Stimulated activated naive CD8-positive, alpha-beta T cell treated with anti-CD3 and anti-CD28 coated beads, Interleukin-15, amount 100 ng/mL, for 72 hours (primary cell): Measurements from ENCODE around the gene MAPK1IP1L.
"Not testable (repeated sequence)": the region's sequence is repeated elsewhere in the genome, so short reads cannot be mapped to it uniquely, and the experiment has no call there.

Experiments
- ATAC-seq: fragments of 150-1000 bp; cut with Tn5 transposase; 2 replicates; pipeline ENCODE4 v1.10.0; 2021; ENCODE audit warnings: mild to moderate bottlenecking, moderate library complexity
- DNase-seq, 2 donors: peaks; one replicate each; pipeline ENCODE4 v3.0.0; 2021 to 2022
- H3K27ac Mint-ChIP-seq, 2 donors: one replicate each; pipeline ENCODE4 v1.8.0; 2022; ENCODE audit warnings: mild to moderate bottlenecking in 2 of 2, mixed read lengths in 2 of 2, moderate library complexity in 2 of 2
- H3K27me3 Mint-ChIP-seq: one replicate; pipeline ENCODE4 v1.8.0; 2022; ENCODE audit warnings: mixed read lengths
- H3K4me1 Mint-ChIP-seq: one replicate; pipeline ENCODE4 v1.8.0; 2022; ENCODE audit warnings: mild to moderate bottlenecking, mixed read lengths
- H3K4me3 Mint-ChIP-seq, 2 donors: one replicate each; pipeline ENCODE4 v1.8.0; 2022; ENCODE audit warnings: mild to moderate bottlenecking in 2 of 2, mixed read lengths in 2 of 2, moderate library complexity in 1 of 2
- H3K9me3 Mint-ChIP-seq, 2 donors: one replicate each; pipeline ENCODE4 v1.8.0; 2022; ENCODE audit warnings: mixed read lengths in 2 of 2

The MAPK1IP1L gene

DNA sequence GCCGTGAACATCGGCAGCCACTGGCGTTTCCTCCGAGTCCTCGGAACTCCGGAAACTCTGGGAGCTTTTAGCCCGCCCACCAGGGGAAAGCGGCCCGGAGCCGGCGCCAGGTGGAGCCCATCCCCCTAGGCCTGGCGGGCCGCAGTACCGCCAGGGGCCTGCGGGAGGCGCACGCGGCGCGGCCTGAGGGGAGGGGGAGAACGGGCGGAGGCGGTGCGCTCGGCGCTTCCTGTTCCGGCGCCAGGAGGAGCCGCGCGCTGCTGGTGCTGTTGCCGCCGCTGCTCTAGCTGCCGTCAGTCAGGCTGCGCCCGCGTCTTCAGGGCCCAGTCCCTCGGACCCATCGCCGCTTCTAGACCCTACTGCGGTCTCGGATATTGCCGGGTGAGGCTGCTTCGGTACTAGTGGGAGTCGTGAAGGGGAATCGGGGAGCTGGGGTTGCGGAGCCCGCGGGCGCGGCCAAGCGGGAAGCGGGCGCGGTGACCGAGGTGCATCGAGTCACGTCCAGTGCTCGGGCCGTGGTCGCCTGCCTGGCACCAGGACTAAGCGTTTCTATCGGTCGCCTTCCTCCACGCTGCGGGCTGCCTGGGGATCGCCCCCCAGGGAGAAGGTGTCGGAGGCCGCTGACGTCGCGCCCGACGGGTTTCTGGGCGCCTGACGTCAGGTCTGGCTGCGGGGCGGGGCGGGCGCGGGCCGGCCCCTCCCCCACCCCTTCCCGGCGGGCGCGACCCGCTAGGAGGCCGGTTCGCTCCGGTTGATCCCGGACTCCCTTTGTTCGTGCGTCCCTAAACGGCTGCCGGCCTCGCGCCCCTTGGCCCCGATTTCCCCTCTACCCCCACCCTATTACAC is at the start of gene MAPK1IP1L:
TSS of gene MAPK1IP1L (plus strand) at position 225 of the 846 bp plus-strand sequence. CDS start 10,037 bp downstream, outside the sequence.
- ATAC-seq (peak; percentile 96), DNase-seq (peak; percentile 92 to 95)
- peak within 1 kb of the TSS; percentile 98 for H3K27ac Mint-ChIP-seq
- peaks cover 36% of the 10 kb centered on the region for H3K4me1 Mint-ChIP-seq
- no peaks in the 10 kb centered on the region for H3K27me3 Mint-ChIP-seq
- H3K4me3 Mint-ChIP-seq: peak within 1 kb of the TSS; percentile 90 to 96
- no peaks in the 10 kb centered on the region for H3K9me3 Mint-ChIP-seq

DNA sequence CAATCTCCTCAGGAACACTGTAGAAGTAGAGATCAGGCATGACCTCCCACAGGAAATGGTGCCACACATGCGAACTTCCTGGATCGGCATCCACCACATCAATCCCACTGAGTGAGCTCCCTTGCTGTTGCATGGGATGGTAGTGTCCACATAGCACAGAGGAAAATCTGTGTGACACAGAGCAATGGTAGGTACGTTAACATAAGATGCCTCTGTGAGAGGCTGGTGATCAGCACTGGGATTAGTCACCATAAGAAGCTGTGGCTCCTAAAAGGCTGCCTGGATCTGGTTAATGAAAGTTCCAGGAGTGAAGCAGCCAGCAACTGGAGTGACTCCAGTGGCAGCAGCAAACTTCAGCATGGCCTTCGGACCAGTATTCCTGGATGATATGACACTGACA is 46.4 kb upstream of the MAPK1IP1L start:
- DNase-seq (no peak), ATAC-seq (no peak)
- H3K27ac Mint-ChIP-seq: no peak overlapping the region
- no peaks in the 10 kb centered on the region for H3K4me1 Mint-ChIP-seq
- no peaks in the 10 kb centered on the region for H3K27me3 Mint-ChIP-seq
- H3K9me3 Mint-ChIP-seq: no peaks in the 10 kb centered on the region
- H3K4me3 Mint-ChIP-seq: no peak overlapping the region

DNA sequence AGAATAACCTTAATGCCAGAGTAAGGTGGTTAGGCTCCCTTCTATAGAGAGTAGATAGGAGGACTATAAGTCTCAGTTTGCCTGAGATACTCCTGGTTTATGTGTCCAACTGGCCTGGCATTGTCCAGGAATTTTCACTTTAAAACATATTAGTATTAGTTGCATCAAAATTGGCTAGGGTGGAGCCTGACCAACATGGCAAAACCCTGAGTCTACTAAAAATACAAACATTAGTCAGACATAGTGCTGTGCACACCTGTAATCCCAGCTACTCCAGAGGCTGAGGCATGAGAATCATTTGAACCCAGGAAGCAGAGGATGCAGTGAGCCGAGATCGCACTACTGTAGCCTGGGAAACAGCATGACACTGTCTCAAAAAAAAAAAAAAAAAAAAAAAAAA is 36.4 kb upstream of the MAPK1IP1L start:
- Mint-ChIP-seq H3K27ac (no peak overlapping the region), H3K27me3 (no peaks in the 10 kb centered on the region), H3K4me3 (no peak overlapping the region), H3K9me3 (no peaks in the 10 kb centered on the region), H3K4me1 (peaks cover under 1% of the 10 kb centered on the region)
- ATAC-seq: no peak
- DNase-seq: no peak

DNA sequence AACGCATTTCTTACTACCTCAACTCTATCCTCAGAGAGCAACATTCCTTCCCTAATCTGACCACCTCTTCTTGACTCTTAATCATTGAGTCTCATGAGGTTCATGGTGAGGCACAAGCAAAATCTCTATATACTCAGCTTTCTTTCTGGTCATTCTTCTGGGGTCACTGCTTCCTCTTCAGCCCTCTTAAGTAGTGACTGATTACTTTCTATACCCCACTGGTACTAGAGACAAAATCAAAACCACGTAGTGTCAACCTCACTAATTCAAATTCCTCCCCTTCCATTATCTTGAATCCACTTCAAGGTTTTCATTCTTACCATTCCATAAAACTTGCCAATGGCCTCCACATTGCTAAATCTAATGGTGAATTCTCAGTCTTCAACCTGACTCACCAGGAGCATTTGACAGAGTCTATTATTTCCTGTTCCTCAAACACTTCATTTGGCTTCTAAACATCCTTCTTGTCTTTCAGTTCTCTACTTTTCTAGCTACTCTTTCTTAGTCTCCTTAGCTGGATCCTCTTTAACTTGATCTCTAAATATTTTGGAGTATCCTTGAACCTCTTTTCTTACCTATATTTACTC is 31.4 kb upstream of the MAPK1IP1L start:
- Mint-ChIP-seq H3K4me3 (no peak overlapping the region), H3K27ac (no peak overlapping the region), H3K9me3 (no peaks in the 10 kb centered on the region)

DNA sequence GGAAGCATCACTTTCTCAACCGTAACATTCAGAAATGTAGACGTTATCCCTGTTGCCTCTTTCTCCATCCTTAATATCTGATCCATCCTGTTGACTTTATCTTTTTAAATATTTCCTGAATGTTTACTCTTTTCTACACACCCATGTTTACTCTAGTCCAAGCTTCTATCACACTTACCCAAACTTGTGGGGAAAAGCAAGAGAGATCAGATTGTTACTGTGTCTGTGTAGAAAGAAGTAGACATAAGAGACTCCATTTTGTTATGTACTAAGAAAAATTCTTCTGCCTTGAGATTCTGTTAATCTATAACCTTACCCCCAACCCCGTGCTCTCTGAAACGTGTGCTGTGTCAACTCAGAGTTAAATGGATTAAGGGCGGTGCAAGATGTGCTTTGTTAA is 27.1 kb upstream of the MAPK1IP1L start:
- H3K27ac Mint-ChIP-seq, ATAC-seq, H3K9me3 Mint-ChIP-seq, DNase-seq, H3K4me3 Mint-ChIP-seq, H3K27me3 Mint-ChIP-seq: not testable (repeated sequence)
- H3K4me1 Mint-ChIP-seq: peaks cover 53% of the 10 kb centered on the region

More for the DNA sequence above, 31.4 kb upstream of the MAPK1IP1L start:
- ATAC-seq (no peak), DNase-seq (no peak)
- H3K4me1 Mint-ChIP-seq: peaks cover 24% of the 10 kb centered on the region
- no peaks in the 10 kb centered on the region for H3K27me3 Mint-ChIP-seq

DNA sequence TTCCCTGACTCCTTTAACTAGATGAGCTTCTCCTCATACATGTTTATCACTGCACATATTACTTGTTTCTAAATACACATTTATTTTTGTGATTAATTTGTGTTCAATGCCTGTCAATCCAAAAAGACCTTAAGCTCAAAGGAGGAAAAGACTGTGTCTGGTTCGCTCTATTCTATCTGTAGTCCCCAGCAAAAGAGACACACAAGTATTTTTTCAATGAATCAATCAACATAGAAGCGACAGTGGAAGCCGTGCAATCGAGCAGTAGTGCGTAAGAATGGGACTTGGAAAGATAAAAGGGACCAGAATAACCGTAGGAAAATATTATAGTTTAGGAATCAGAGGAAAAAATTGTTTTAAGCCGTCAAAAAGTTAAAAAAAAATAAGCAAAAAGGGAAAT is 25.5 kb upstream of the MAPK1IP1L start:
- H3K27me3 Mint-ChIP-seq: no peaks in the 10 kb centered on the region
- H3K9me3 Mint-ChIP-seq: no peaks in the 10 kb centered on the region
- DNase-seq: no peak
- H3K27ac Mint-ChIP-seq: peak overlapping the region in 1 of 2 donors; percentile 98
- peaks cover 57% of the 10 kb centered on the region for H3K4me1 Mint-ChIP-seq
- ATAC-seq: no peak
- H3K4me3 Mint-ChIP-seq: peak overlapping the region; percentile 84 to 94

DNA sequence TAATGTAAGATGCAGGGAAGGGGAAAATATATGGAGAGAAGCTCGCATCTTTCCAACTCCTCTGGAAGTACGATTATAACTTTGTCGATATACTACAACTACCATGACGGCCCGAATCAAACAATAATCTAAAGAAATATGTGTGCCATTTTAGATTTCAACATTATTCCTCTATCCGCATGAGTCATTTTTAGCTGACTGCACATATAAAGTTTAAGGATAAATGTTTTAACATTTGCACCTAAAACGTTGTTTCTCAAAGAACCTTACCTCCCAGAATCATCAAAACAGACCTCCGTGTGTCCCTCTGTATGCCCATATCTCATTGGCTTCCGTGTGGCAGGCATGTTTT is 25.0 kb upstream of the MAPK1IP1L start:
- Mint-ChIP-seq H3K27me3 (no peaks in the 10 kb centered on the region), H3K9me3 (no peaks in the 10 kb centered on the region), H3K4me1 (peaks cover 57% of the 10 kb centered on the region), H3K27ac (peak overlapping the region; percentile 98), H3K4me3 (peak overlapping the region; percentile 84 to 94)
- DNase-seq (no peak), ATAC-seq (no peak)

DNA sequence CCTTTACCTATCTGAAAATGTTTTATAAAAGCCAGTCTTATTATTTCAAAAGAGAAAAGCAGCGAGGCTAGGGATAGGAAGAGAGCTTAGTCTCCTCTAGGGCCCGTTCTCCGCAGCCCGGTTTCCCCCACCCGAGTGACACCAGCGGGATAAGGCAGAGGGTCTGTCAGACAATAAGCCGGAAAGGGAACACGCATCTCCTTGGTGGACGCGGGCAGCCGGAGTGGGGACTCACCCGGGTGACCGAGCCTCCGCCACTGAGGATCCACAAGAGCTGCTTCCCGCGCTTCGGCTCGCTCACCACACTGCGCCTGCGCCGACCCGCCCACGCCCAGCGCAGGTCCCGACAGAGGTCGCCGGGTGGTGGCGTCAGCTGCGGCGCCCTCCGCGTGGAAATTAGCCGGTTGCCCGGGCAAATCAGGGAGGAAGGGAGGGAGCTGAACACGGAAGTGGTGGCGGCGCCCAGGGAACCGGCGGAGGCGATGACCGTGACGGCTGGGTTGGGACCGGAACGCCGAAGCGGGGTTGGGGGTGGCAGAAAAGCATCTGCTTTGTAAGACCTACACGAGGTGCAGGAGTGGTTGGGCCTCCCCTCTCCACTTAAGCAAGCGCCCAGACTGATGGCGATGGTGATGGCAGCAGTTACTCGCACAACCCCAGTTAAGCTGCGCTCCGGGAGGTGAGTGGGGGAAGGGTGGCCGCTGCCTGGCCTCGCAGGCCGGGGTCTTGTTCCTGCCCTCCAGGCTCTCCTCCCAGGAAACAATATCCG is 24.5 kb upstream of the MAPK1IP1L start, which contains the start of the genes SOCS4 and WDHD1:
TSS of gene SOCS4 (plus strand) at position 444 of the 769 bp plus-strand sequence. CDS start 15,806 bp downstream, outside the sequence.
TSS of gene WDHD1 (minus strand) at position 307 of the 769 bp plus-strand sequence. CDS start 312 bp downstream, outside the sequence.
- Mint-ChIP-seq H3K4me1 (peaks cover 53% of the 10 kb centered on the region), H3K9me3 (no peaks in the 10 kb centered on the region), H3K4me3 (peak within 1 kb of the TSS; percentile 84 to 94), H3K27me3 (no peaks in the 10 kb centered on the region), H3K27ac (peak within 1 kb of the TSS; percentile 98)
- ATAC-seq: peak; percentile 95
- DNase-seq: peak; percentile 98

DNA sequence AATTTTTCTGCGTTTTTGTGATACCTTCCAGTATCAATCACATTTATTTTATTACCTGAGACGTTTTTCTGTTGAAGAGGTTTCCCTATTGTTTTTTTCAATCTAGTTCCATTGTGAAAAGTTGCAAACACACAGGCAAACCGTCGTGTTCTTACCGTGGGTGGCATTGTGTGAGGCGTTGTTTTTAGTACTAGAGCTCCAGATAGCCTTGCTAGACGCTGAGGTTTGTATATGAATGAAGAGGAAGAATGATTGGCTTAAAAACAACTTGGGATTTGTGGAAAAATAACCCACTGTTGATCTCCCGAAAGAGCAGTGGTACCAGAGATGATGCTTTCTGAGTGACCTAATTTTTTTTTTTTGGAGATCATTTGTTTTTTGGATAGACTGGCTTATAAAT is 23.4 kb upstream of the MAPK1IP1L start:
- H3K4me3 Mint-ChIP-seq: peak overlapping the region; percentile 84 to 94
- peak overlapping the region; percentile 45 to 98 for H3K27ac Mint-ChIP-seq
- no peak for DNase-seq
- no peak for ATAC-seq
- H3K27me3 Mint-ChIP-seq: no peaks in the 10 kb centered on the region
- H3K9me3 Mint-ChIP-seq: no peaks in the 10 kb centered on the region
- H3K4me1 Mint-ChIP-seq: peaks cover 53% of the 10 kb centered on the region

DNA sequence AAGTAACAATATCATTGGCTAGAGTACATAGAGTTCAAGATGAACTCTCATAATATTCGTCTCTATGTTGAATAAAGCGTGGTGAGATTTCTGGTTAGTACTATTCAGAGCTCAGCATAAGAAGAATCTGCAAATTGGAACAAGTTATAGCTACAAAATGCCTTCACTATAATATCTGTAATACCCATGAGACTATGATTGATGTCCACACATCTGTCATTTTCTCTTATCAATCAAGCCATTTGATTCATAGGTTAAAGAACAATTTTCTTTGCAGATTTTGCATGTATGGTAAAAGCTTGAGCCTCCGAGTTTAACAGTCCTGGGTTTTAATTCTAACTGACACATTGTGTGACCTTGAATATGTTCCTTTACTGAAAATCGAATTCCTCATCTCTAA is 23.0 kb upstream of the MAPK1IP1L start:
- ATAC-seq (no peak), DNase-seq (no peak)
- Mint-ChIP-seq H3K27me3 (no peaks in the 10 kb centered on the region), H3K4me1 (peaks cover 53% of the 10 kb centered on the region), H3K4me3 (peak overlapping the region; percentile 84 to 94), H3K27ac (peak overlapping the region; percentile 45 to 98), H3K9me3 (no peaks in the 10 kb centered on the region)

DNA sequence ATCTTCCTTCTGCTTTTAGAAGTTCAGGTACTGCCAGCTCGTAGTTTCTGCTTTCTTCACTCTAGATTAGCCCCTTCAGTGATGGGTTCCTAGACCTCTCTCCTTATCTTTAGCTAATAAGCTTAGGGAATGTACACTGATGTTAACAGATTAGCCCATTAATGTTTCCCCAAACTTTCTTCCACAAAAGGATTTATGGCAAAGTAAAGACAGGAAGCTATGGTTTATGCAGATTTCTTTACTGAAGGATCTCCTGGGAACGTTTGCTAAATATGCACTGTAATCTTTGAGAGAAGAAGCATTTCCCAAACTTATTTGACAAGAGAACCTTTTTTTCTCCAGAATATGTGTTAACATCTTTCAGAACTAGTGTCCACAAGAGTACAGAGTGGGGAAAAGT is 20.3 kb upstream of the MAPK1IP1L start:
- H3K4me3 Mint-ChIP-seq: peak overlapping the region in 1 of 2 donors; percentile 5
- DNase-seq (no peak), ATAC-seq (no peak)
- no peaks in the 10 kb centered on the region for H3K27me3 Mint-ChIP-seq
- H3K9me3 Mint-ChIP-seq: no peaks in the 10 kb centered on the region
- H3K4me1 Mint-ChIP-seq: peaks cover 35% of the 10 kb centered on the region
- H3K27ac Mint-ChIP-seq: peak overlapping the region in 1 of 2 donors; percentile 15

DNA sequence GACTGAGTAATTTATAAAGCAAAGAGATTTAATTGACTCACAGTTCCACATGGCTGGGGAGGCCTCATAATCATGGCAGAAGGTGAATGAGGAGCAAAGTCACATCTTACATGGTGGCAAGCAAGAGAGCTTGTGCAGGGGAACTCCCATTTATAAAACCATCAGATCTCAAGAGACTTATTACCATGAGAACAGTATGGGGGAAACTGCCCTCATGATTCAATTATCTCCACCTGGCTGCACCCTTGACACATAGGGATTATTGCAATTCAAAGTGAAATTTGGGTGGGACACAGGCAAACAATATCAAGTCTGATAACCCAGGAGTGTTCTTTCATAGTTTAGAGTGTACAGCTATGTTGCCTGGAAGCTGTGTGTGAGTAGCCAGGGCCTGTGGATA is 13.5 kb upstream of the MAPK1IP1L start:
- ATAC-seq, H3K9me3 Mint-ChIP-seq, H3K4me1 Mint-ChIP-seq, H3K4me3 Mint-ChIP-seq, DNase-seq, H3K27ac Mint-ChIP-seq, H3K27me3 Mint-ChIP-seq: not testable (repeated sequence)

DNA sequence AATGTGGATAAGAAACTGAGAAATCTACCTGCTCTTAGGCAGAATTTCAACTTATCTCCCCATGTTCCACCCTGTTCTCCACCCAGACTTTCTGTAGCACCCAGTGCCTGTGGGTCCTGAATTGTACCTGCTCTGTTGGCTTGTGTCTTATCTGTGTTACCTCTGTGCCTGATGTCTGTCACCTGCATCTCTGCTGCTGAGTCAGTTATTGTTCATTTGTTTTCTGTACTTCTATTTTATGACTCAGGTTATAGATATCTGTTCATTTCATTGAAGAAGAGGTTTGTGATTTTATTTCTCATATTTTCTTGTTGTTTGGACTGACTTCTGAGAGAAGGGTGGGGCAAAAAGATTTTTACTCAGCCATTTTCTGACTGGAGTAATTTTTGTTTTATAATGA is 12.7 kb upstream of the MAPK1IP1L start:
- H3K4me3 Mint-ChIP-seq: no peak overlapping the region
- ATAC-seq (no peak), DNase-seq (no peak)
- H3K27ac Mint-ChIP-seq: peak overlapping the region in 1 of 2 donors; percentile 14
- no peaks in the 10 kb centered on the region for H3K4me1 Mint-ChIP-seq
- peaks cover 0 to 5% of the 10 kb centered on the region in 2 donors for H3K9me3 Mint-ChIP-seq
- H3K27me3 Mint-ChIP-seq: no peaks in the 10 kb centered on the region

DNA sequence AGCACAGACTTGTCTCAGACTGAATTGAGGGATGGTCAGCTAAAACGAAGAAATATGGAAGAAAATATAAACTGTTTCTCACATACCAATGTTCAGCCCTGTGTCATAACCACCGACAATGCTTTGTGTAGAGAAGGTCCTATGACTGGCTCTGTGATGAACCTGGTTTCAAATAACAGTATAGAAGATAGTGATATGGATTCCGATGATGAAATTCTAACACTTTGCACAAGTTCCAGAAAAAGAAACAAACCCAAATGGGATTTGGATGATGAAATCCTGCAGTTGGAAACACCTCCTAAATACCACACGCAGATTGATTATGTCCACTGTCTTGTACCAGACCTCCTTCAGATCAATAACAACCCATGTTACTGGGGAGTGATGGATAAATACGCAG is 7.9 kb upstream of the MAPK1IP1L start:
- no peaks in the 10 kb centered on the region for H3K27me3 Mint-ChIP-seq
- H3K9me3 Mint-ChIP-seq: no peaks in the 10 kb centered on the region
- no peak overlapping the region for H3K4me3 Mint-ChIP-seq
- no peak for ATAC-seq
- DNase-seq: no peak
- H3K4me1 Mint-ChIP-seq: peaks cover 6% of the 10 kb centered on the region
- no peak overlapping the region for H3K27ac Mint-ChIP-seq

DNA sequence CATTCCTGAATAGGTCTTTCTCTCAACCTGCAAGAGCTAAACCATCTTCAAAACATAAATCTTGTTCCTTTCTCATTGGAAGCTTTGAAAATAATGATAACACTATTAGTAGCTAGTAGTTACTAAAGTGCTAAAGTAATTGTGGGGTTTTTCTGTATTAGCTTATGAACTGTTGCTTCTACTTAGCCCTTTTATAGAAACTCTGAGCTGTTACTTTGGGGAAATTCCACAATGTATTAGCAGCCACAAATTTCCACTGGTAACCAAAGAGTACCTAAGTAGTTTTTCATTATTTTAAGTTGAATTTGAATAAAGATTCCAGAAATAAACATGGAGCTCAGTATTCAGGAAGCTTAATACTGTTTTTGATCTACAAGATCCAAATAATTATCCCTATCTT is 6.4 kb upstream of the MAPK1IP1L start:
- H3K27ac Mint-ChIP-seq: no peak overlapping the region
- no peaks in the 10 kb centered on the region for H3K27me3 Mint-ChIP-seq
- ATAC-seq: no peak
- DNase-seq: no peak
- H3K9me3 Mint-ChIP-seq: no peaks in the 10 kb centered on the region
- H3K4me3 Mint-ChIP-seq: no peak overlapping the region
- H3K4me1 Mint-ChIP-seq: peaks cover 6% of the 10 kb centered on the region
